GM12878 (cell line): Measurements from ENCODE around the gene TARBP1. TPM values are rescaled to one million over a fixed set of nuclear protein-coding genes. Genes with fewer than 3 reads are reported as not detected.
A peak's percentile ranks its signal among the peaks of the same experiment; 100 is the strongest.

Experiments used
- ATAC-seq: fragments of 200-7000 bp; cut with Tn5 transposase; 3 replicates; pipeline ENCODE4 v1.9.1; 2020; ENCODE audit warnings: mild to moderate bottlenecking, moderate library complexity
- BruUV-seq: library from RNA; stranded (reverse); fragments of 400-500 nt; replicated peaks from 2 replicates; lab custom pipeline; 2021; lab: Mats Ljungman, UMichigan
- CTCF ChIA-PET: fragments of 300-600 bp; sonication (Branson Sonifier 250); formaldehyde crosslinking; extraction: SDS; loops from one replicate; lab custom pipeline; 2021; ENCODE audit warnings: inconsistent platforms; lab: Yijun Ruan, JAX
- POLR2A ChIA-PET: fragments of 350-600 bp; formaldehyde crosslinking; extraction: SDS; loops from one replicate; lab custom pipeline; 2021; ENCODE audit warnings: inconsistent platforms; lab: Charles Lee
- RAD21 ChIA-PET: fragments of 300-600 bp; sonication (Branson Sonifier 250); formaldehyde crosslinking; loops from one replicate; lab custom pipeline; 2023; ENCODE audit warnings: antibody characterized with exemption; ENCODE audit not compliant: unreplicated experiment; lab: Charles Lee
- SMC1A ChIA-PET: fragments of 300-600 bp; sonication (Branson Sonifier 250); formaldehyde crosslinking; loops from one replicate; lab custom pipeline; 2023; ENCODE audit not compliant: unreplicated experiment, uncharacterized antibody; lab: Charles Lee
- DNase-seq: peaks from one replicate; pipeline ENCODE4 v3.0.0-alpha.2; 2011; ENCODE audit warnings: low read depth, low spot score
- FAIRE-seq: peaks from 3 replicates; lab custom pipeline; 2011; peaks lifted over from hg19 to GRCh38; lab: Jason Lieb, UNC
- H2AFZ ChIP-seq: 2 replicates; pipeline ENCODE4 v1.6.0; 2011; ENCODE audit warnings: low read depth, low read length, control low read depth; ENCODE audit not compliant: control insufficient read depth
- H3K27ac ChIP-seq: 2 replicates; pipeline ENCODE4 v1.5.1; 2011; ENCODE audit warnings: control low read depth; ENCODE audit not compliant: control insufficient read depth, insufficient read depth
- H3K27me3 ChIP-seq, 2 experiments: replicated peaks in 1 of 2; 2 replicates each; pipeline versions ENCODE4 v1.6.0 to v1.6.1; 2011; ENCODE audit warnings: low read length in 1 of 2; ENCODE audit not compliant: control insufficient read depth in 2 of 2, insufficient read depth in 2 of 2
- H3K36me3 ChIP-seq, 2 experiments: 2 replicates each; pipeline ENCODE4 v1.5.1; 2011; ENCODE audit warnings: low read length in 1 of 2; ENCODE audit not compliant: control insufficient read depth in 2 of 2, insufficient read depth in 2 of 2
- H3K4me1 ChIP-seq: 2 replicates; pipeline ENCODE4 v1.6.1; 2011; ENCODE audit warnings: mild to moderate bottlenecking, low read length, moderate library complexity, mixed read lengths; ENCODE audit not compliant: control insufficient read depth, insufficient read depth
- H3K4me2 ChIP-seq: 2 replicates; pipeline ENCODE4 v1.6.0; 2011; ENCODE audit warnings: control low read depth; ENCODE audit not compliant: control insufficient read depth, insufficient read depth
- H3K4me3 ChIP-seq: fragments of 200-600 bp; sonication (generic); 2 replicates; pipeline ENCODE4 v1.5.1; 2016
- H3K79me2 ChIP-seq: 2 replicates; pipeline ENCODE4 v1.6.0; 2011; ENCODE audit warnings: low read length; ENCODE audit not compliant: control insufficient read depth, insufficient read depth
- H3K9ac ChIP-seq: 2 replicates; pipeline ENCODE4 v1.8.0; 2011; ENCODE audit warnings: low read length, control low read depth, mixed read lengths; ENCODE audit not compliant: control insufficient read depth, insufficient read depth
- H3K9me3 ChIP-seq: replicated peaks from 3 replicates; pipeline ENCODE4 v1.5.1; 2011; ENCODE audit warnings: mild to moderate bottlenecking, low read length; ENCODE audit not compliant: control insufficient read depth, insufficient read depth
- H4K20me1 ChIP-seq: 2 replicates; pipeline ENCODE4 v1.6.0; 2011; ENCODE audit not compliant: control insufficient read depth, insufficient read depth
- BMI1 ChIP-seq: fragments of 450-650 bp; IDR thresholded peaks from 2 replicates; pipeline ENCODE4 v1.6.1; 2016; ENCODE audit warnings: mild to moderate bottlenecking, moderate library complexity, borderline replicate concordance
- EP300 ChIP-seq, 2 experiments: fragments of 150-350 bp in 1 of 2; IDR thresholded peaks; 2 replicates each; pipeline ENCODE4 v1.6.1; 2011 to 2012; ENCODE audit warnings: low read depth in 2 of 2, low read length in 2 of 2, borderline replicate concordance in 1 of 2, improper control_type of control experiment in 1 of 2, inconsistent platforms in 1 of 2; ENCODE audit not compliant: control insufficient read depth in 1 of 2
- HCFC1 ChIP-seq: fragments of 150-350 bp; IDR thresholded peaks from 2 replicates; pipeline ENCODE4 v1.6.1; 2014; ENCODE audit warnings: low read length
- LARP7 ChIP-seq: fragments of 450-650 bp; IDR thresholded peaks from 2 replicates; pipeline ENCODE4 v1.6.1; 2017; ENCODE audit warnings: mild to moderate bottlenecking
- RB1 ChIP-seq: fragments of 450-650 bp; formaldehyde crosslinking; IDR thresholded peaks from 2 replicates; pipeline ENCODE4 v1.6.1; 2017; ENCODE audit warnings: mild to moderate bottlenecking, borderline replicate concordance
- RUNX3 ChIP-seq: IDR thresholded peaks from 2 replicates; pipeline ENCODE4 v1.6.1; 2012; ENCODE audit warnings: low read length, inconsistent platforms
- SPI1 ChIP-seq: IDR thresholded peaks from 2 replicates; pipeline ENCODE4 v1.6.1; 2011; ENCODE audit warnings: low read depth, mild to moderate bottlenecking, low read length, moderate library complexity, borderline replicate concordance; ENCODE audit not compliant: insufficient read depth
- WGBS: methylation state at CpG from one replicate; pipeline ENCODE4 v1.1.6; 2016; ENCODE audit warnings: low lambda C conversion rate; ENCODE audit not compliant: insufficient replicate concordance, insufficient coverage; ENCODE audit errors: missing lambda C conversion rate; 5-methylcytosine and 5-hydroxymethylcytosine counted together
- in situ Hi-C: fragments of 300-500 bp; cut with MboI; formaldehyde crosslinking; loops from 9 replicates; pipeline ENCODE4 v1.14.3; 2018; ENCODE audit warnings: mixed read lengths
- intact Hi-C: fragments of 100-400 bp; cut with micrococcal nuclease; formaldehyde crosslinking; loops from one replicate; pipeline ENCODE4 v1.14.2; 2022; ENCODE audit not compliant: unreplicated experiment
- polyA plus RNA-seq, 11 experiments: library from polyadenylated mRNA; depleted of rRNA in 4 of 11; unstranded in 6 of 11; stranded (reverse) in 5 of 11; fragments of >200 nt; fragmentation: Nextera tagmentation in 4 of 11; fragmentation: Illumina TruSeq in 1 of 11; extraction: Ambion mirVana in 4 of 11; extraction: Trizol in 1 of 11; gene quantifications; 1 replicate in 1 of 11; 2 replicates in 10 of 11; pipeline versions ENCODE4 v1.2.1 to v1.2.3, GENCODE V29; 2011 to 2016; ENCODE audit warnings: inconsistent platforms in 2 of 11, missing spikeins in 2 of 11, low read depth in 1 of 11
- total RNA-seq, 4 experiments: library from RNA; depleted of rRNA in 3 of 4; stranded (reverse); fragments of >200 nt in 3 of 4; fragmentation: Illumina TruSeq in 1 of 4; extraction: Trizol in 1 of 4; gene quantifications; 2 replicates each; pipeline versions ENCODE4 v1.2.1 to v1.2.3, GENCODE V29; 2013 to 2021
- TF ChIP-seq, protein P1 (sequence below): fragments of 150-350 bp; IDR thresholded peaks from 2 replicates; pipeline ENCODE4 v1.6.1; 2016; ENCODE audit warnings: low read depth, low read length
- TF ChIP-seq, protein P2 (sequence below): fragments of 450-650 bp; IDR thresholded peaks from 2 replicates; pipeline ENCODE4 v1.6.1; 2017; ENCODE audit warnings: mild to moderate bottlenecking, low read depth, inconsistent platforms; ENCODE audit not compliant: poor library complexity, severe bottlenecking

TARBP1 gene
- total and polyA plus RNA-seq, 10 of the 15 experiments (the other 5 are each of a cell fraction or from before 2014, with no cell fraction given), result 10.8 to 94.4 (median 35.3) TPM

DNA sequence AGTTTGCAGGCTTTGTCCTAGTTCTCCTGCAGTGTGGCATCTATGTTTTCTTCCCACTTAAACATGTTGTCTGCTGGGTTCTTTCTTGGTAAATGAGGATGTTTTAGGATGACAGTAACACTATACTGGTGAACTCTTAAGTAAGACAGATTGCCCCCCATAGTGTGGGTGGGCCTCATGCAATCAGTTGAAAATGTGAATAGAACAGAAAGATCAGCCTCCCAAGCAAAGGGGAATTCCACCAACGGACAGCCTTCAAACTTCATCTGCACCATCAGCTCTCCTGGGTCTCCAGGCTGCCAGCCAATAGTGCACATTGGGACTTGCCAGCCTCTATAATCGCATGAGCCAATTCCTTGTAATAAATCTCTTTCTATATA is 10.7 kb upstream of the TARBP1 start:
- ChIA-PET CTCF (interaction anchor here (1.2 to 2.5 kb wide), 2 partner anchors 10 to 927 kb away, joined by 6 to 13 read pairs; no protein-coding TSS in a partner anchor), RAD21 (interaction anchor here (0.6 to 6.3 kb wide), 6 partner anchors 11 to 595 kb away, joined by 3 to 41 read pairs (median 4); no protein-coding TSS in a partner anchor), POLR2A (interaction anchor here (0.6 to 2.8 kb wide), 3 partner anchors 9 to 739 kb away, joined by 4 to 15 read pairs (median 6); partner anchors contain the start of gene TARBP1), SMC1A (interaction anchor here (0.6 to 4.8 kb wide), 5 partner anchors 11 to 686 kb away, joined by 3 to 34 read pairs (median 4); no protein-coding TSS in a partner anchor)
- Histone ChIP-seq H3K4me1 (peaks cover 45% of the 10 kb centered on the region), H3K4me3 (no peak overlapping the region), H3K36me3 (no peaks in the 10 kb centered on the region), H4K20me1 (no peaks in the 10 kb centered on the region), H3K27ac (no peak overlapping the region), H3K9ac (no peak overlapping the region), H3K79me2 (no peaks in the 10 kb centered on the region), H3K27me3 (no peaks in the 10 kb centered on the region), H3K4me2 (peak overlapping the region; percentile 94), H3K9me3 (no peaks in the 10 kb centered on the region), H2AFZ (no peak overlapping the region)
- in situ Hi-C loops (loop anchor here (5.0 kb wide), 1 partner anchor 933 kb away; no protein-coding TSS in a partner anchor), intact Hi-C loops (loop anchor here (5.0 kb wide), 1 partner anchor 928 kb away; no protein-coding TSS in a partner anchor)
- WGBS, result 50% methylated on average over 2 of the region's 2 CpGs
- no TSS peak for BruUV-seq
- TF ChIP-seq, protein P1, sequence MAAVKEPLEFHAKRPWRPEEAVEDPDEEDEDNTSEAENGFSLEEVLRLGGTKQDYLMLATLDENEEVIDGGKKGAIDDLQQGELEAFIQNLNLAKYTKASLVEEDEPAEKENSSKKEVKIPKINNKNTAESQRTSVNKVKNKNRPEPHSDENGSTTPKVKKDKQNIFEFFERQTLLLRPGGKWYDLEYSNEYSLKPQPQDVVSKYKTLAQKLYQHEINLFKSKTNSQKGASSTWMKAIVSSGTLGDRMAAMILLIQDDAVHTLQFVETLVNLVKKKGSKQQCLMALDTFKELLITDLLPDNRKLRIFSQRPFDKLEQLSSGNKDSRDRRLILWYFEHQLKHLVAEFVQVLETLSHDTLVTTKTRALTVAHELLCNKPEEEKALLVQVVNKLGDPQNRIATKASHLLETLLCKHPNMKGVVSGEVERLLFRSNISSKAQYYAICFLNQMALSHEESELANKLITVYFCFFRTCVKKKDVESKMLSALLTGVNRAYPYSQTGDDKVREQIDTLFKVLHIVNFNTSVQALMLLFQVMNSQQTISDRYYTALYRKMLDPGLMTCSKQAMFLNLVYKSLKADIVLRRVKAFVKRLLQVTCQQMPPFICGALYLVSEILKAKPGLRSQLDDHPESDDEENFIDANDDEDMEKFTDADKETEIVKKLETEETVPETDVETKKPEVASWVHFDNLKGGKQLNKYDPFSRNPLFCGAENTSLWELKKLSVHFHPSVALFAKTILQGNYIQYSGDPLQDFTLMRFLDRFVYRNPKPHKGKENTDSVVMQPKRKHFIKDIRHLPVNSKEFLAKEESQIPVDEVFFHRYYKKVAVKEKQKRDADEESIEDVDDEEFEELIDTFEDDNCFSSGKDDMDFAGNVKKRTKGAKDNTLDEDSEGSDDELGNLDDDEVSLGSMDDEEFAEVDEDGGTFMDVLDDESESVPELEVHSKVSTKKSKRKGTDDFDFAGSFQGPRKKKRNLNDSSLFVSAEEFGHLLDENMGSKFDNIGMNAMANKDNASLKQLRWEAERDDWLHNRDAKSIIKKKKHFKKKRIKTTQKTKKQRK, result no peak
- TF ChIP-seq LARP7 (no peak), RUNX3 (no peak), SPI1 (no peak), EP300 (IDR thresholded peaks at IDR 0.05; ENCODE audit: borderline replicate concordance in 1 of 2, control insufficient read depth in 1 of 2, low read depth in 2 of 2, low read length in 2 of 2) (no peak), HCFC1 (no peak), RB1 (no peak), BMI1 (no peak)
- TF ChIP-seq, protein P2, sequence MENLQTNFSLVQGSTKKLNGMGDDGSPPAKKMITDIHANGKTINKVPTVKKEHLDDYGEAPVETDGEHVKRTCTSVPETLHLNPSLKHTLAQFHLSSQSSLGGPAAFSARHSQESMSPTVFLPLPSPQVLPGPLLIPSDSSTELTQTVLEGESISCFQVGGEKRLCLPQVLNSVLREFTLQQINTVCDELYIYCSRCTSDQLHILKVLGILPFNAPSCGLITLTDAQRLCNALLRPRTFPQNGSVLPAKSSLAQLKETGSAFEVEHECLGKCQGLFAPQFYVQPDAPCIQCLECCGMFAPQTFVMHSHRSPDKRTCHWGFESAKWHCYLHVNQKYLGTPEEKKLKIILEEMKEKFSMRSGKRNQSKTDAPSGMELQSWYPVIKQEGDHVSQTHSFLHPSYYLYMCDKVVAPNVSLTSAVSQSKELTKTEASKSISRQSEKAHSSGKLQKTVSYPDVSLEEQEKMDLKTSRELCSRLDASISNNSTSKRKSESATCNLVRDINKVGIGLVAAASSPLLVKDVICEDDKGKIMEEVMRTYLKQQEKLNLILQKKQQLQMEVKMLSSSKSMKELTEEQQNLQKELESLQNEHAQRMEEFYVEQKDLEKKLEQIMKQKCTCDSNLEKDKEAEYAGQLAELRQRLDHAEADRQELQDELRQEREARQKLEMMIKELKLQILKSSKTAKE, result no peak
- FAIRE-seq, result no peak
- ATAC-seq, result no peak
- no peak for DNase-seq
